SK-N-MC (cell line): Measurements from ENCODE around the gene NOS3.

Experiments used
- DNase-seq: peaks from one replicate; pipeline ENCODE4 v3.0.0-alpha.2; 2011; ENCODE audit warnings: low read depth, low spot score
- H3K27ac ChIP-seq: fragments of 200-600 bp; sonication (generic); 2 replicates; pipeline ENCODE4 v1.5.1; 2016; ENCODE audit warnings: mixed run types
- H3K36me3 ChIP-seq: fragments of 200-600 bp; sonication (generic); 2 replicates; pipeline ENCODE4 v1.6.1; 2017; ENCODE audit warnings: antibody characterized with exemption, low read length, mixed read lengths; ENCODE audit not compliant: insufficient read depth
- H3K4me3 ChIP-seq: fragments of 200-600 bp; sonication (generic); 2 replicates; pipeline ENCODE4 v1.5.1; 2016
- H3K9ac ChIP-seq: fragments of 200-600 bp; sonication (generic); 2 replicates; pipeline ENCODE4 v1.8.0; 2017; ENCODE audit warnings: mixed run types, mixed read lengths; ENCODE audit not compliant: insufficient read length
- H3K9me3 ChIP-seq: fragments of 200-600 bp; sonication (generic); 2 replicates; pipeline ENCODE4 v1.6.1; 2017; ENCODE audit warnings: low read depth, mild to moderate bottlenecking, antibody characterized with exemption, low read length, moderate library complexity, mixed read lengths
- EZH2 ChIP-seq: fragments of 200-600 bp; sonication (generic); IDR thresholded peaks from one replicate; pipeline ENCODE4 v1.6.1; 2017; ENCODE audit warnings: antibody characterized with exemption
- FOXP2 ChIP-seq: optimal IDR thresholded peaks from 2 replicates; pipeline ENCODE3; 2011; ENCODE audit warnings: mild to moderate bottlenecking, moderate library complexity; ENCODE audit not compliant: insufficient read depth; ENCODE audit errors: extremely low read length, control extremely low read depth
- POLR2AphosphoS5 ChIP-seq: IDR thresholded peaks from 2 replicates; pipeline ENCODE4 v1.6.1; 2012; ENCODE audit warnings: mild to moderate bottlenecking, low read depth, low read length, borderline replicate concordance

NOS3 gene

DNA sequence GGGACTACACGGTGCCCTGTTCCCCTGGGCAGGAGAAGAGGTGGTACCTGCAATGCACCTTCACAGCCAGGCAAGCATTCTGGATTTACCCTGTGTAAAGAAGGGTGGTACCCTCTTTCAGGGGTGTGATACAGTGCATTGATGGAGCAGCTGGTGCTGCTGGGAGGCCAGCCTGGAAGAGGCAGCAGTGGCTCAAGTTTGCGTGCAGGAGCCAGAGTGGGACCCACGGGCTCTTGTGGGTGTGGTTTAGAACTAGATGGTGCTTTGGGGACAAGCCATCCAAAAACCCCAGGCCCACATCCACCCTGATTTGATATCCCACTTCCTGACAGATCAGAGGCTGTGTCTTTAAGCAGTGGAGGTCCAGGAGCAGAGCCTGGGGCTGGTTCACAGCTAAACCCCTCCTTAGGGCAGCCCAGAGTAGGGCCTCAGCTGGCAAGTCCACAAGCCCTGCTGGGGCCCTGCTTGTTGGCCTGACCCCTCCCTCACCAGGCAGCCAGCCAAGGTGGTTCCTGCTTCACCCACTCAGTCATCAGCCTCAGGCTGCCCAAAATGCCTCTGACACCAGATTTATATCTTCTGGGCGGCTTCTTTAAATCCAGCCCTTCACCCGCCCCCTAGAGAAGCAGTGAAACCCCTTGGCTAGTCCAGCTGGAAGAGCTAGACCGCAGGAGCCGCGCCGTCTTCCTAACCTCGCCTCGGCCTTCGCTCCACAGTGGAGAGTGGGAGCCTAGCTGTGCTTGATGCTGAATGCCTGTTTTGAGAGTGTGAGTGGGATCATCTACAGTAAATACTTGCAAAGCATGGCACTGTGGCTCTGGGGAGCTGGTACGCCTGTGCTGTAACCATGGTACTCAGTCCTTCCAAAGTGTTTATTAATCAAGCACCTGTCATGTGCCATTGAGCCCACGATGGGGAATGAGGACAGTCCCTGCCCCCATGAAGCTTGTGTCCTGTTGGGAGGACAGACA is 56.1 kb downstream of the NOS3 start:
- Histone ChIP-seq H3K9ac (no peak overlapping the region), H3K36me3 (no peaks in the 10 kb centered on the region), H3K27ac (no peak overlapping the region), H3K4me3 (no peak overlapping the region), H3K9me3 (no peaks in the 10 kb centered on the region)
- no peak for DNase-seq
- TF ChIP-seq FOXP2 = no peak
- no peak for TF ChIP-seq EZH2
- no peak; the same call in 1 of the 2 replicates for TF ChIP-seq POLR2AphosphoS5

DNA sequence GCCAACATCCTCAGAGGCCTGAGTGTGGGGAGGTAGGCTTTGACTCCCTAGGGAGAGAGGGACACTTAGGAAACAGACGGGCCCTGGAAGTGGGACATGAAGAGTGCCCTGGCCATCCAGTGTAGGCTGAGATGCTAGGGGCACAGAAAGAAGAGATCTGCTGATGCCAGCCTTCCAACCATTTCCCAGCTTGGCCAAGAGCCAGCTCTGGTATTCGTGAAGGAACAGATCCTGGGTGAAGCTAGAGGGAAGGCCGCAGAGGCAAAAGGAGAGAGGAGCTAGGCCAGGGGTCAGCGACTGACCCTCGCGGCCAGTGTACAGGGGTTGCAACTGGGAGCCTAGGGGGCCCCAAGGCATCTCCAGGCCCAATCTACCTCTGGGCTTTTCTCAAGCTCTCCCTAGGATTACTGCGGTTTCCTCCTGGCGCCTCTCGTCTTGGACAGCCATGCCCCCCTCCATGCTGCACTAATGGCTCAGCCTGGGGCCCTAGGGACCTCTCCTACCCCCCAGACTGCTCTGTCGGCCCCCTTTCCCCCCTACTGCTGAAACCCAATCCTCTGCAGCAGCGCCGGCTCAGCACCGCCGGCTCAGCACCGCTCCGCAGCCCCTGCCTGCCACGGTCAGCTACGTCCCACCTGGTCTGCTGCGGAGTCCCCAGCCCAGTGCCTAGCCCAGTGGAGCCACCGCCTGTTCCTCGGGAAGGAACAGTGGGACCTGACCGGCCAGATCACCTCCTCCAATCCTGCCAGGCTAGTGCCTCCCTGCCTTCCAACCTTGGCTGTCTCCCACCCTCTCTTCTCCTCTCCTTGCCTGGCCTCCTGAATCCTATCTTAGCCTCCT is 57.4 kb downstream of the NOS3 start, which contains the start of gene ASIC3:
TSS of gene ASIC3 (plus strand) at position 556 of the 840 bp plus-strand sequence. CDS start 355 bp downstream, outside the sequence.
- Histone ChIP-seq H3K9me3 (no peaks in the 10 kb centered on the region), H3K4me3 (no peak within 1 kb of the TSS), H3K9ac (no peak within 1 kb of the TSS), H3K36me3 (no peaks in the 10 kb centered on the region), H3K27ac (no peak within 1 kb of the TSS)
- DNase-seq = no peak
- no peak for TF ChIP-seq POLR2AphosphoS5
- TF ChIP-seq FOXP2 = no peak
- TF ChIP-seq EZH2 = no peak

DNA sequence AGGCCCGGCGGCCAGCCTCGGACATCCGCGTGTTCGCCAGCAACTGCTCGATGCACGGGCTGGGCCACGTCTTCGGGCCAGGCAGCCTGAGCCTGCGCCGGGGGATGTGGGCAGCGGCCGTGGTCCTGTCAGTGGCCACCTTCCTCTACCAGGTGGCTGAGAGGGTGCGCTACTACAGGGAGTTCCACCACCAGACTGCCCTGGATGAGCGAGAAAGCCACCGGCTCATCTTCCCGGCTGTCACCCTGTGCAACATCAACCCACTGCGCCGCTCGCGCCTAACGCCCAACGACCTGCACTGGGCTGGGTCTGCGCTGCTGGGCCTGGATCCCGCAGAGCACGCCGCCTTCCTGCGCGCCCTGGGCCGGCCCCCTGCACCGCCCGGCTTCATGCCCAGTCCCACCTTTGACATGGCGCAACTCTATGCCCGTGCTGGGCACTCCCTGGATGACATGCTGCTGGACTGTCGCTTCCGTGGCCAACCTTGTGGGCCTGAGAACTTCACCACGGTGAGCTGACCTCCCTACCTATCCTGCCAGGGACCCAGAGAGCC is 58.2 kb downstream of the NOS3 start:
- no peak for DNase-seq
- Histone ChIP-seq H3K4me3 (no peak overlapping the region), H3K27ac (no peak overlapping the region), H3K9ac (no peak overlapping the region), H3K36me3 (no peaks in the 10 kb centered on the region), H3K9me3 (no peaks in the 10 kb centered on the region)
- TF ChIP-seq POLR2AphosphoS5 (no peak), EZH2 (no peak)

DNA sequence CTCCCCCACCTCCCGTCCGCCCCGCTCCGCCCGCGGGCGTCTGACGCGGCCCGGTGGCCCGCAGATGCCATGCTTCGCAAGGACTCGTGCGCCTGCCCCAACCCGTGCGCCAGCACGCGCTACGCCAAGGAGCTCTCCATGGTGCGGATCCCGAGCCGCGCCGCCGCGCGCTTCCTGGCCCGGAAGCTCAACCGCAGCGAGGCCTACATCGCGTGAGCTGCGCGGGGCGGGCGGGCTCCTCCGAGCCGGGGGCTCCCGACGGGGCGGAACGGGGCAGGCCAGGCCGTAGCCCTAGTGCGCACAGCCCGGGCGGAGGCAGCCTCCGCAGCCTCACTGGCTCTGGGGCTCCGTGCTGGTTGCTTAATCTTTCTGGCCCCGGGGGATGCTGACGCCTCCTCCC is 60.3 kb downstream of the NOS3 start:
- Histone ChIP-seq H3K9ac (no peak overlapping the region), H3K4me3 (peak overlapping the region; percentile 59), H3K9me3 (no peaks in the 10 kb centered on the region), H3K27ac (no peak overlapping the region), H3K36me3 (no peaks in the 10 kb centered on the region)
- no peak for TF ChIP-seq EZH2
- peak; percentile 23 for TF ChIP-seq FOXP2
- DNase-seq = no peak

DNA sequence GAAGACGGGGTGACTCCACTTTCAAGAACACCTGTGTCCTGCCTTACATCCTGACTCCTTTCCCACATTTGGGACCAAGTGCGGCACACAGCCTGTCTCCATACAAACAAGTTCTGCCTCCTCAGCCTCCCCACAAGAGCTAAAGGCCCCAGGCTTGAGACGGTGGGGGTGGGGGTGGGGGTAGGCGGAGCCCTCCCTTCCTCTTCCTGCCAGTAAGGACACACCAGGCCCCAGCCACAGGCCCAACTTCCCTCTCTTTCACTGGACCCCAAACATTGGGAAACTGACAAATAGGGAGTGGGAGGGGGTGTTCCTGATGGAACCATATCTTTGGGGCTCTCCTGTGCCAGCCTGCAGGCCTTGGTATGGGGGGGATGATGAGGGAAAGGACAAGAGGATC is 62.3 kb downstream of the NOS3 start:
- Histone ChIP-seq H3K36me3 (no peaks in the 10 kb centered on the region), H3K27ac (no peak overlapping the region), H3K9ac (no peak overlapping the region), H3K9me3 (no peaks in the 10 kb centered on the region), H3K4me3 (no peak overlapping the region)
- DNase-seq = no peak
- TF ChIP-seq EZH2 = no peak
- no peak for TF ChIP-seq POLR2AphosphoS5
- no peak for TF ChIP-seq FOXP2

DNA sequence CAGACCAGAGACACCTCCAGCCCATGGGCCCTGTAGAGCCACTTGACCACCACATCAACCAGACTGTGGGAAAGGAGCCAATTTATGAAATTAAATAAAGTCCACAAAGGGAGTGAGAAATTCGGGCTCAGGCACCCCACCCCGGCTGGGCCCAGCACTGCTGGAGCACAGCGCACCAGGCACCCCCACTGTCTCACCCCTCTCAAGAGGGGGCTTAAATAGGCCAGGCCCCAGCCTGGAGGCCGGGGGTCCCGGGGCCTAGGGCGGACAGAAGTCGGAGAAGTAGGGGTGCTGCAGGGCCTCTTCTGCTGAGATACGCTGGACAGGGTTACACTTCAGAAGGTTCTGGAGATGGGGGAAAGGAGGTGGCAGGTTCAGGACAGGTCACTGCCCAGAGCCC is 62.9 kb downstream of the NOS3 start:
- TF ChIP-seq EZH2 (no peak), FOXP2 (no peak), POLR2AphosphoS5 (no peak)
- no peak for DNase-seq
- H3K4me3 ChIP-seq = no peak overlapping the region
- H3K36me3 ChIP-seq = no peaks in the 10 kb centered on the region
- H3K27ac ChIP-seq = no peak overlapping the region
- no peaks in the 10 kb centered on the region for H3K9me3 ChIP-seq
- no peak overlapping the region for H3K9ac ChIP-seq

DNA sequence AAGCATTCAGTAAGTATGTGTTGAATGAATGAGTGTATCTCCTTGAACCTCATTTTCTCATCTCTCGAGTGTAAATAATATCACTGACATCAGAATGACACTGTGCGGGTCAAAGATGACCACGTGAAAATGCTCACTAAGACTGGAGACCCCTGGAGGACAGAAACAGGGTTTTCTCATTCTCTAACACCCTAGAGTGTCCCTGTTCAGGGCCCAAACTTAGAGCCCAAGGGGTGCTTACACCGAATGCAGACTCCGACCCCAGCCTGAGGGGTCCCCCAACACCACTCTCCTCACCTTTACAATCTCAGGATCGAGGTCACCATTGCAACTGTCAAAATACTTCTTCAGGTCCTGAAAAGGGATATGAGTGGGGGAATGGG is 65.5 kb downstream of the NOS3 start:
- no peak for DNase-seq
- no peak for TF ChIP-seq EZH2
- no peak for TF ChIP-seq POLR2AphosphoS5
- TF ChIP-seq FOXP2 = no peak
- H3K4me3 ChIP-seq = no peak overlapping the region
- H3K9me3 ChIP-seq = no peaks in the 10 kb centered on the region
- no peak overlapping the region for H3K27ac ChIP-seq
- no peak overlapping the region for H3K9ac ChIP-seq
- H3K36me3 ChIP-seq = no peaks in the 10 kb centered on the region

DNA sequence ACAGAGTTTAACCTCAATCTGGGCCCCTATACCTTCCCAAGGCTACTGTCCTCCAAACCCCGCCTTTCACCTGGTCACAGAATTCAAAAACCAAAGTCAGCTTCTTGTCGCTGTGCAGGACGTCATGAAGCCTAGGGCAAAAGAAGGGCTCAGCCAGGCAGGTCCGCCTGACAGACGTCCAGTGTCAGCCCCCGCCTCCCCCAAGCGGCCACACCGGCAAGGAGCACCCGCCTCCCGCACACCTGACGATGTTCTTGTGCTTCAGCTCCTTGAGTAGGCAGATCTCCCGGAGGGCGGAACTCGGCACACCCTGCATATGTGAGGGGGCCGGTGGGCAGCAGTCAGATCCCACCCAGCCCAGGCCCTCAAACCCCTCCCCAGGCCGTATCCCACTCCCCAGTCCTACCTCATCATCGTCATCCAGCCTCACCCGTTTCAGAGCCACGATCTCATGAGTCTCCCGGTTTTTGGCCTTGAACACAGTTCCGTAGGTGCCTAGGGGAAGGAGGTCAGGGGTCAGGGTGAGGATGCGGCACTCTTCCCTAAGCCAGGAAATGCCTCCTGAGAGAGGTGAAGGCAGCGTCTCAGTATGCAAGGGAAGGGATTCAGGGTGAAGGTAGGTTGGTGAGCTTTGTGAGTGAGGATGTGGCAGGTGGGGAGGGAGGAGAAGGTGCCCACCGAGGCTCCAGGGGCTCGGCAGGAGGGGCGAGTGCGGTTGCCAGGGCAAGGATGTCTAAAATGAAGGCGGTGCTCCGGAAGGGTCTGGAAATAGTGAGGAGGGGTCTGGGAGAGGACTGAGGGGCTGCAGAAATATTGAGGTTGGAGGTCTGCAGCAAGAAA is 66.1 kb downstream of the NOS3 start:
- Histone ChIP-seq H3K9me3 (no peaks in the 10 kb centered on the region), H3K27ac (no peak overlapping the region), H3K9ac (peak overlapping the region; percentile 59), H3K36me3 (no peaks in the 10 kb centered on the region; the same call in 1 of the 2 replicates), H3K4me3 (peak overlapping the region; percentile 88)
- TF ChIP-seq EZH2 (no peak), POLR2AphosphoS5 (no peak), FOXP2 (no peak)
- no peak for DNase-seq
